ENCODE data around the gene MAMSTR. TPM values are rescaled to one million over a fixed set of nuclear protein-coding genes. Genes with fewer than 3 reads are reported as not detected.

MAMSTR gene
- total and polyA plus RNA-seq, 2 of the 4 experiments (the other 2 are of a cell fraction): 0.18 to 1.9 TPM

GRCh38 chr19:48686088-48686487 lies 33.4 kb downstream of the MAMSTR start:
- BruUV-seq (replicated peaks): no TSS peak
- Histone ChIP-seq H3K79me1 (ENCODE audit: low read depth in 1 of 2, low read length in 2 of 2) (no peaks in the 10 kb centered on the region), H3K4ac (ENCODE audit: low read depth, low read length) (no peak overlapping the region), H4K91ac (ENCODE audit: insufficient read depth, low read depth, low read length) (no peak overlapping the region), H2AFZ (replicated peaks; ENCODE audit: low read length, poor library complexity) (no peak overlapping the region), H3K14ac (replicated peaks; ENCODE audit: low read depth, low read length) (no peak overlapping the region), H3K4me3 (ENCODE audit: insufficient read depth, low read depth, low read length) (no peak overlapping the region), H3K27me3 (ENCODE audit: control insufficient read depth, insufficient read depth, low read length) (peaks cover 8% of the 10 kb centered on the region), H4K20me1 (ENCODE audit: insufficient read depth, low read length) (0 out of 2 replicates have a peak, but pooled peaks cover under 1% of the 10 kb centered on the region), H3K9me1 (ENCODE audit: insufficient read depth, low read length) (peaks cover 2% of the 10 kb centered on the region; the same call in 1 of the 2 replicates), H2AK9ac (replicated peaks; ENCODE audit: low read depth, low read length, poor library complexity) (no peak overlapping the region), H4K8ac (ENCODE audit: low read depth in 2 of 2, low read length in 2 of 2) (no peak overlapping the region), H3K4me1 (ENCODE audit: control insufficient read depth, insufficient read depth, low read length) (no peaks in the 10 kb centered on the region), H4K5ac (ENCODE audit: low read depth, low read length) (no peak overlapping the region), H3K9ac (ENCODE audit: low read depth, low read length) (no peak overlapping the region), H3K9me3 (ENCODE audit: control insufficient read depth, insufficient read depth, low read length) (no peaks in the 10 kb centered on the region), H2BK15ac (ENCODE audit: low read depth, low read length) (no peak overlapping the region), H2AK5ac (ENCODE audit: low read depth, low read length) (no peak overlapping the region), H2BK20ac (ENCODE audit: low read depth, low read length) (no peak overlapping the region), H3K18ac (ENCODE audit: low read depth, low read length) (no peak overlapping the region), H2BK120ac (ENCODE audit: low read depth, low read length) (no peak overlapping the region), H3K56ac (ENCODE audit: extremely low read depth, insufficient read depth, low read length) (no peak overlapping the region), H3K23ac (ENCODE audit: low read depth, low read length) (no peak overlapping the region), H3K27ac (ENCODE audit: insufficient read depth, low read length) (no peak overlapping the region), H3K4me2 (ENCODE audit: low read depth, low read length) (no peak overlapping the region), H3K36me3 (ENCODE audit: control insufficient read depth, insufficient read depth, low read length) (no peaks in the 10 kb centered on the region), H2BK5ac (ENCODE audit: low read depth, low read length, poor library complexity, severe bottlenecking) (no peak overlapping the region)
- no CpG with 5 or more reads among the region's 3 CpGs for WGBS, 2 experiments (ENCODE audit: extremely low coverage in 2 of 2, insufficient read length in 1 of 2)
- no peak for DNase-seq
- in situ Hi-C loops (cut with MboI; ENCODE audit: low sequenced_read_pairs) (no loop called here), dilution Hi-C loops (cut with HindIII; ENCODE audit: low sequenced_read_pairs, unreplicated experiment) (no loop called here), intact Hi-C loops (cut with micrococcal nuclease) (no loop called here)
- TF ChIP-seq BHLHE40 (IDR thresholded peaks at IDR 0.05; ENCODE audit: low read depth, low read length): no peak
- no peak for TF ChIP-seq RAD21 (IDR thresholded peaks at IDR 0.05; ENCODE audit: low read length)
- TF ChIP-seq MXI1 (IDR thresholded peaks at IDR 0.05; ENCODE audit: borderline replicate concordance, low read depth, low read length): no peak
- no peak for TF ChIP-seq MAFK (IDR thresholded peaks at IDR 0.05; ENCODE audit: low read depth, low read length)
- TF ChIP-seq, protein P1, sequence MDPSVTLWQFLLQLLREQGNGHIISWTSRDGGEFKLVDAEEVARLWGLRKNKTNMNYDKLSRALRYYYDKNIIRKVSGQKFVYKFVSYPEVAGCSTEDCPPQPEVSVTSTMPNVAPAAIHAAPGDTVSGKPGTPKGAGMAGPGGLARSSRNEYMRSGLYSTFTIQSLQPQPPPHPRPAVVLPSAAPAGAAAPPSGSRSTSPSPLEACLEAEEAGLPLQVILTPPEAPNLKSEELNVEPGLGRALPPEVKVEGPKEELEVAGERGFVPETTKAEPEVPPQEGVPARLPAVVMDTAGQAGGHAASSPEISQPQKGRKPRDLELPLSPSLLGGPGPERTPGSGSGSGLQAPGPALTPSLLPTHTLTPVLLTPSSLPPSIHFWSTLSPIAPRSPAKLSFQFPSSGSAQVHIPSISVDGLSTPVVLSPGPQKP (IDR thresholded peaks at IDR 0.05; ENCODE audit: borderline replicate concordance, low read depth, low read length): no peak
- no peak for TF ChIP-seq NFE2L2 (IDR thresholded peaks at IDR 0.05; ENCODE audit: low read depth, low read length)
- TF ChIP-seq RFX5 (IDR thresholded peaks at IDR 0.05; ENCODE audit: low read depth, low read length): no peak
- TF ChIP-seq RCOR1 (IDR thresholded peaks at IDR 0.05; ENCODE audit: insufficient replicate concordance, low read length): no peak
- TF ChIP-seq CEBPB (IDR thresholded peaks at IDR 0.05; ENCODE audit: low read depth, low read length): no peak
- TF ChIP-seq POLR2A (IDR thresholded peaks at IDR 0.05; ENCODE audit: low read depth, low read length): no peak
- TF ChIP-seq CTCF (conservative IDR thresholded peaks at IDR 0.05; ENCODE audit: low read depth, low read length): no peak
- no peak for TF ChIP-seq FOS (IDR thresholded peaks at IDR 0.05; ENCODE audit: low read depth, low read length)
- no peak for TF ChIP-seq SMC3 (IDR thresholded peaks at IDR 0.05; ENCODE audit: low read depth, low read length)
- TF ChIP-seq CHD1 (IDR thresholded peaks at IDR 0.05; ENCODE audit: low read depth, low read length): no peak
- no peak for TF ChIP-seq MAZ (IDR thresholded peaks at IDR 0.05; ENCODE audit: borderline replicate concordance, low read depth, low read length)
- TF ChIP-seq USF2 (IDR thresholded peaks at IDR 0.05; ENCODE audit: low read depth, low read length): no peak
- ChIA-PET CTCF (no interaction called here), POLR2A (ENCODE audit: unreplicated experiment) (no interaction called here)
- no peak for ATAC-seq (ENCODE audit: low read depth)
